ENCODE measurements around the gene PLEKHA1. TPM values are rescaled to one million over a fixed set of nuclear protein-coding genes. Genes with fewer than 3 reads are reported as not detected.

PLEKHA1 gene
- total RNA-seq, 2 experiments from 2014 or later: 5.5 to 7.3 TPM

DNA sequence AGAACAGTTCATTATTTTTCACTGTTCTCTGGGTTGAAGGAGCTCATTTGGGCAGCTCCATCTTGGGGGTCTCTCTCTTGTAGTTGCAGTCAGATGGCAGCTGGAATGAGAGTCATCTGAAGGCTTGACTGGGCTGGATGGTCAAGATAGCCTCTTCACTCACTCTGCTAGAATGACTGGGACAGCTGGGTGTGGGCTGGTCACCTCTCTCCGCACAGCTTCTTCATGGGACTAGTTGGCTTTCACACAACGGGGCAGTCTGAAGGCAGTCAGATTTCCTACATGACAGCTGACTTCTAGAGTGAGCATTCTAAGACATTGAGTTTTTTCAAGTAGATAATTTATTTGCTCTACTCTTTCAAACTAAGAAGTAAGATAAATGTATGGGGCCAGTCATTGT, 13.1 kb downstream of the PLEKHA1 start:
- Histone ChIP-seq H3K4me3 (ENCODE audit: low read depth, low read length, poor library complexity, severe bottlenecking) (no peak overlapping the region), H3K27ac (ENCODE audit: low read depth, low read length, poor library complexity, severe bottlenecking) (no peak overlapping the region), H4K20me1 (ENCODE audit: insufficient read depth, low read length) (no peaks in the 10 kb centered on the region), H3K9me2 (ENCODE audit: insufficient read depth, low read length) (no peaks in the 10 kb centered on the region), H3K79me2 (ENCODE audit: insufficient read depth, low read depth, low read length) (no peaks in the 10 kb centered on the region), H3K4me1 (ENCODE audit: insufficient read depth, low read length, poor library complexity, severe bottlenecking) (peaks cover 15% of the 10 kb centered on the region), H3K9me3 (ENCODE audit: low read length) (no peaks in the 10 kb centered on the region), H2AFZ (ENCODE audit: low read length) (no peak overlapping the region), H3K36me3 (ENCODE audit: insufficient read depth, low read length) (no peaks in the 10 kb centered on the region; the same call in 1 of the 2 replicates), H3K4me2 (ENCODE audit: low read length) (no peak overlapping the region)
- intact Hi-C loops (cut with micrococcal nuclease; ENCODE audit: unreplicated experiment): no loop called here
- POLR2A ChIA-PET: interaction anchor here (0.9 to 1.0 kb wide), 2 partner anchors 12 to 40 kb away, joined by 3 to 4 read pairs; no protein-coding TSS in a partner anchor
- no TSS peak for BruUV-seq (replicated peaks)
- CTCF ChIA-PET (ENCODE audit: unreplicated experiment): no interaction called here
- TF ChIP-seq CTCF (conservative IDR thresholded peaks at IDR 0.05; ENCODE audit: low read length) (no peak), EZH2phosphoT487 (IDR thresholded peaks at IDR 0.05; ENCODE audit: borderline replicate concordance, low read depth, low read length) (no peak)
- no peak for DNase-seq (ENCODE audit: low spot score)

- POLR2A ChIA-PET: no interaction called here
- Histone ChIP-seq H4K20me1 (ENCODE audit: insufficient read depth, low read length) (0 out of 2 replicates have a peak, but pooled peaks cover 3% of the 10 kb centered on the region), H3K79me2 (ENCODE audit: insufficient read depth, low read depth, low read length) (no peaks in the 10 kb centered on the region)
These were observed 13.9 kb downstream of the PLEKHA1 start for GRCh38 chr10:122388287-122388997.

More at GRCh38 chr10:122388287-122388997, 13.9 kb downstream of the PLEKHA1 start:
- BruUV-seq (replicated peaks): no TSS peak
- H3K4me1 ChIP-seq (ENCODE audit: insufficient read depth, low read length, poor library complexity, severe bottlenecking): peaks cover 15% of the 10 kb centered on the region
- no peak overlapping the region for H3K4me3 ChIP-seq (ENCODE audit: low read depth, low read length, poor library complexity, severe bottlenecking)
- intact Hi-C loops (cut with micrococcal nuclease; ENCODE audit: unreplicated experiment): no loop called here
- no peak overlapping the region for H3K4me2 ChIP-seq (ENCODE audit: low read length)
- no peak for DNase-seq (ENCODE audit: low spot score)
- no peaks in the 10 kb centered on the region; the same call in 1 of the 2 replicates for H3K36me3 ChIP-seq (ENCODE audit: insufficient read depth, low read length)
- H3K9me2 ChIP-seq (ENCODE audit: insufficient read depth, low read length): no peaks in the 10 kb centered on the region
- no peak for TF ChIP-seq EZH2phosphoT487 (IDR thresholded peaks at IDR 0.05; ENCODE audit: borderline replicate concordance, low read depth, low read length)
- TF ChIP-seq CTCF (conservative IDR thresholded peaks at IDR 0.05; ENCODE audit: low read length): no peak
- H2AFZ ChIP-seq (ENCODE audit: low read length): no peak overlapping the region
- H3K9me3 ChIP-seq (ENCODE audit: low read length): no peaks in the 10 kb centered on the region
- CTCF ChIA-PET (ENCODE audit: unreplicated experiment): no interaction called here
- no peak overlapping the region for H3K27ac ChIP-seq (ENCODE audit: low read depth, low read length, poor library complexity, severe bottlenecking)

All from OCI-LY7 (cell line).